ENCODE data around the gene FECH.

GRCh38 chr18:57534511-57534909 is 52.0 kb downstream of the FECH start:
- TF ChIP-seq, protein P1, sequence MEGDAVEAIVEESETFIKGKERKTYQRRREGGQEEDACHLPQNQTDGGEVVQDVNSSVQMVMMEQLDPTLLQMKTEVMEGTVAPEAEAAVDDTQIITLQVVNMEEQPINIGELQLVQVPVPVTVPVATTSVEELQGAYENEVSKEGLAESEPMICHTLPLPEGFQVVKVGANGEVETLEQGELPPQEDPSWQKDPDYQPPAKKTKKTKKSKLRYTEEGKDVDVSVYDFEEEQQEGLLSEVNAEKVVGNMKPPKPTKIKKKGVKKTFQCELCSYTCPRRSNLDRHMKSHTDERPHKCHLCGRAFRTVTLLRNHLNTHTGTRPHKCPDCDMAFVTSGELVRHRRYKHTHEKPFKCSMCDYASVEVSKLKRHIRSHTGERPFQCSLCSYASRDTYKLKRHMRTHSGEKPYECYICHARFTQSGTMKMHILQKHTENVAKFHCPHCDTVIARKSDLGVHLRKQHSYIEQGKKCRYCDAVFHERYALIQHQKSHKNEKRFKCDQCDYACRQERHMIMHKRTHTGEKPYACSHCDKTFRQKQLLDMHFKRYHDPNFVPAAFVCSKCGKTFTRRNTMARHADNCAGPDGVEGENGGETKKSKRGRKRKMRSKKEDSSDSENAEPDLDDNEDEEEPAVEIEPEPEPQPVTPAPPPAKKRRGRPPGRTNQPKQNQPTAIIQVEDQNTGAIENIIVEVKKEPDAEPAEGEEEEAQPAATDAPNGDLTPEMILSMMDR (conservative IDR thresholded peaks at IDR 0.05), result no peak
- TF ChIP-seq EZH2 (IDR thresholded peaks at IDR 0.05; ENCODE audit: low read depth), result no peak

All from PC-9 (cell line).